GM21367 (cell line): ENCODE measurements around the gene RIN1.

Experiments used
- ATAC-seq: cut with Tn5 transposase; IDR thresholded peaks from one replicate; pipeline ENCODE4 v1.9.1; 2021; ENCODE audit not compliant: unreplicated experiment

The RIN1 gene

DNA sequence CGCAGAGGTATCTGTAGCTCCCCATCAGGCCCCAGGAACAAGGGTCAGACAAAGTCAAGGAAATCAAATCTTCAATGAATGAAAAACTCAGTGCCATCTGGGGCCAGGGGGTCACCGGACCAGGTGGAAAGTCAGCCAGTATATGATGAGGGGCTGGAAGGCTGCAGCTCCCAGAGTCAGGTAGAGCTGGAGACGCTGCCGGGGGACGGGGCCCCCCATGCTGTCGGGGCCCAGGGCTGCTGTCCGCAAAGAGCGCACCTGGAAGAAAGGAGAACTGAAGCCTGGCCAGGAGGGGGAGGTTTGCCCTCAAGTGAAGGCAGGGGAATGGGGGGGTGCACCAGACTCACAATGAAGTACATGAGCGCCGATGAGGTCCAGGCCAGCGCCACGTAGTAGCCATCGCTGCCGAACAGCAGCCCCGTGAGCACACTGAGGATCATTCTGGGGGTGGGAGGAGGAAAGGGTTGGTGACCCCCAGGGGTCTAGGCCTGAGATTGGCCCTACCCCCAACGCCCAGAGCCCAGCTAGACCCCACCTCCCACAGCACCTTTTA lies 51.6 kb downstream of the RIN1 start:
- ATAC-seq: no peak

DNA sequence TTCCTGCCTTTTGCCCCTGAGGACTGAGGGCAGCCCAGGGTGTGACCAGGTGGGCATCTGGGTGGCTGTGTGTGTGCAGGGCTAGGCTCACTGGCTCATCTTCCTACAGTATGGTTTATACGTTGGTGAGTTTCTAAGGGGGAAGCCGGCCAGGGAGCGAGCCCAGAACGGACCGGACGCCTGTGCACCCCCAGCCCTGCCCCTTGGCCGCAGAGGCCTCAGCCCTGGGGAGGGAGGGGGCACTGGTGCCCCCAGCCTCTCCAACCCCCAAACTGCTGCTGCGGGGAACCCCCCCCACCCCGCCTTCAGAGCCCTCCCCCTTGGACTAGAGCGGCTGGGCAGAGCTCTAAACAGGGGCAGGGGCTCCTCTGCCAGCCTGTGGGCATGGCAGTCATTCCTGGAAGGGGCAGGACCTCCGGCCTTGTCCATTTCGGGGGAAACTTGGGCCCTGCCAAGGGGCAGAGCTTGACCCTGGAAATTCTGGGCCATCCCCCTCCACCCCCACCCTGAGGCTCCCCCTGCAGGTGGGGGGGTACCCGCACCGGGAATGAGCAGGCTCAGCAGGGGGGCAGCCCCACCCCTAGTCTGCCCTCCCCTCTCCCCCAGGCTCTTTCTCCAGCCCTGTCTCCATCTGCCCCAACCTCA lies 52.7 kb downstream of the RIN1 start:
- no peak for ATAC-seq

DNA sequence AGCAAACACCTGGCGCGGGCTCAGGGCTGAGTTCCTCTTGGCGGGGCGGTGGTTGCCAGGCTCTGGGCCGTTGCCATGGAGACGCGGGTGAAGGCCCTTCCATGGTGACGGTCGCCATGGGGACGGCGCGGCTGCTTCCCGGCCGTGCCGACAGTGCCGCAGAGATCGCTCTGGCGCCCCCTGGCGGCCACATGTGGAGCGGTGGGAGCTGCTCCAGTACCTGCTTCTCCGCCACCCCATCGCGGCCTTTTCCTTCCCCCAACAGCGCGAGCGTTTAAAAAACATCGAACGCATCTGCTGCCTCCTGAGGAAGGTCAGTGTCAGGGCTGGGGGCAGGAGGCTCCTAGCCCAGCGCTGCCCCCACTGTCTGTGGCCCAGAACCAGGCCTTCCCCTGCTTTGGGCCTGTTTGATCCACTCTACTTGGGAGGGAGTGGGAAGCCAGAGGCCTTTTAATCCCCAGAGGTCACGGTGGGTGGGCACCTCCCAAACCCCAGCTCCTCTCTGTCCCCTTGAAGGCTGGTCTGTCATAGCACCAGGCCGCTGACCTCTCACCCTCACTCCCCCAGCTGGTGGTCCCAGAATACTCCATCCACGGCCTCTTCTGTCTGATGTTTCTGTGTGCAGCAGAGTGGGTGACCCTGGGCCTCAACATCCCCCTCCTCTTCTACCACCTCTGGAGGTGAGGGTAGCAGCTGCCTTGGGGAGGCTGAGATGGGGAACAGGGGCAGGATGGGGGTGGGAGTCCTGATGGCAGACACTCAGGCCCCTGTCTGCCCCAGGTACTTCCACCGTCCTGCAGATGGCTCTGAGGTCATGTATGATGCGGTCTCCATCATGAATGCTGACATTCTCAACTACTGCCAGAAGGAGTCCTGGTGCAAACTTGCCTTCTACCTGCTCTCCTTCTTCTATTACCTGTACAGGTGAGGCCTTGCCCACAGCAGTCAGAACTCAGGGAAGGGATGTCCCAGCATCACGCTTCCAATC lies 53.5 kb downstream of the RIN1 start:
- ATAC-seq: peak; percentile 51
